ENCODE measurements around the gene ADAR.

DNA sequence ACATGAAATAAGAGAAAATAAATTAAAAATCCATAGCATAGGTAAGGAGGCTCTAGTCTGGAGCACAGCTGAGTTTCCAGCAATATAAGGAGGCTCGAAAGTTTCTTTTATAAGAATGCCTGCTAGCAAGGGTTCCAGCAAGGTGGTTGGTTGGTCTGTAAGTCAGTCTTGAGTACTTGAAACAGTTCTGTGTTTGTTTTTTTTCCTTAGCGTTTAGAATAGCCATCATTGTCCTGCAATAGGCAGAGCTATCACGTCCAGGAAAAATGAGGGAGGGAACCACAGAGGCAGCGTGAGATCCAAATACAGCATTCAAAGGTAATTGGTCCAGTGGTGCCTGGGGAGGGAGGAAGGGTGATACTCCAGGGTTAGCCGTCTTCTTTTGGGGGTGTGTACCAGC lies 57.9 kb downstream of the ADAR start:
- TF ChIP-seq, protein P1, sequence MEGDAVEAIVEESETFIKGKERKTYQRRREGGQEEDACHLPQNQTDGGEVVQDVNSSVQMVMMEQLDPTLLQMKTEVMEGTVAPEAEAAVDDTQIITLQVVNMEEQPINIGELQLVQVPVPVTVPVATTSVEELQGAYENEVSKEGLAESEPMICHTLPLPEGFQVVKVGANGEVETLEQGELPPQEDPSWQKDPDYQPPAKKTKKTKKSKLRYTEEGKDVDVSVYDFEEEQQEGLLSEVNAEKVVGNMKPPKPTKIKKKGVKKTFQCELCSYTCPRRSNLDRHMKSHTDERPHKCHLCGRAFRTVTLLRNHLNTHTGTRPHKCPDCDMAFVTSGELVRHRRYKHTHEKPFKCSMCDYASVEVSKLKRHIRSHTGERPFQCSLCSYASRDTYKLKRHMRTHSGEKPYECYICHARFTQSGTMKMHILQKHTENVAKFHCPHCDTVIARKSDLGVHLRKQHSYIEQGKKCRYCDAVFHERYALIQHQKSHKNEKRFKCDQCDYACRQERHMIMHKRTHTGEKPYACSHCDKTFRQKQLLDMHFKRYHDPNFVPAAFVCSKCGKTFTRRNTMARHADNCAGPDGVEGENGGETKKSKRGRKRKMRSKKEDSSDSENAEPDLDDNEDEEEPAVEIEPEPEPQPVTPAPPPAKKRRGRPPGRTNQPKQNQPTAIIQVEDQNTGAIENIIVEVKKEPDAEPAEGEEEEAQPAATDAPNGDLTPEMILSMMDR (IDR thresholded peaks at IDR 0.05; ENCODE audit: insufficient read depth, low read depth, low read length): no peak
- no peak for TF ChIP-seq EZH2 (IDR thresholded peaks at IDR 0.05; ENCODE audit: insufficient read depth, low read length)
